GM18951 (cell line): ENCODE measurements around the gene STX4.
"Not testable (repeated sequence)": the region's sequence is repeated elsewhere in the genome, so short reads cannot be mapped to it uniquely, and the experiment has no call there.

Source experiments
- POLR2A ChIP-seq: IDR thresholded peaks from 4 replicates; pipeline ENCODE4 v1.6.1; 2011; ENCODE audit warnings: mild to moderate bottlenecking; ENCODE audit not compliant: insufficient read length, insufficient read depth; ENCODE audit errors: extremely low read depth
- in situ Hi-C: fragments of 300-500 bp; cut with MboI; formaldehyde crosslinking; loops from one replicate; pipeline ENCODE4 v1.12.0; 2022; ENCODE audit warnings: low sequenced_read_pairs, mixed read lengths, inconsistent platforms; ENCODE audit not compliant: unreplicated experiment

STX4 gene

GRCh38 chr16:31016018-31016417 is 17.3 kb upstream of the STX4 start:
- no peak for TF ChIP-seq POLR2A

GRCh38 chr16:31017756-31018155 is 15.6 kb upstream of the STX4 start:
- in situ Hi-C loops, result not testable (repeated sequence)

More at GRCh38 chr16:31016018-31016417, 17.3 kb upstream of the STX4 start:
- in situ Hi-C loops, result no loop called here

- in situ Hi-C loops, result no loop called here
Measured at GRCh38 chr16:31020536-31020935, 12.8 kb upstream of the STX4 start.

GRCh38 chr16:31022544-31023251 is 10.7 kb upstream of the STX4 start:
- no peak for TF ChIP-seq POLR2A
- in situ Hi-C loops, result no loop called here

More at GRCh38 chr16:31020536-31020935, 12.8 kb upstream of the STX4 start:
- no peak for TF ChIP-seq POLR2A

- no peak for TF ChIP-seq POLR2A
- in situ Hi-C loops, result no loop called here
Measured at GRCh38 chr16:31023252-31023602, 10.1 kb upstream of the STX4 start.

- in situ Hi-C loops, result no loop called here
- TF ChIP-seq POLR2A, result no peak
Measured at GRCh38 chr16:31023627-31024226, 9.6 kb upstream of the STX4 start.

- TF ChIP-seq POLR2A, result no peak
- in situ Hi-C loops, result no loop called here
Measured at GRCh38 chr16:31025339-31025738, 8.0 kb upstream of the STX4 start.

GRCh38 chr16:31029272-31029671 is 4.1 kb upstream of the STX4 start:
- TF ChIP-seq POLR2A, result no peak
- in situ Hi-C loops, result no loop called here

GRCh38 chr16:31031276-31031675 is 2.1 kb upstream of the STX4 start:
- no peak for TF ChIP-seq POLR2A
- in situ Hi-C loops, result no loop called here

- peak; percentile 37 for TF ChIP-seq POLR2A
- in situ Hi-C loops, result no loop called here
Measured at GRCh38 chr16:31033709-31034492, 543 bp downstream of the STX4 start.

- no peak for TF ChIP-seq POLR2A
- in situ Hi-C loops, result no loop called here
Measured at GRCh38 chr16:31036691-31037090, 3.3 kb downstream of the STX4 start.

- no peak for TF ChIP-seq POLR2A
Measured at GRCh38 chr16:31038993-31039392, 5.6 kb downstream of the STX4 start.

GRCh38 chr16:31042866-31043265 is 9.5 kb downstream of the STX4 start:
- no peak for TF ChIP-seq POLR2A

More at GRCh38 chr16:31038993-31039392, 5.6 kb downstream of the STX4 start:
- in situ Hi-C loops, result no loop called here

GRCh38 chr16:31043352-31043751 is 10.0 kb downstream of the STX4 start:
- no peak for TF ChIP-seq POLR2A
- in situ Hi-C loops, result no loop called here

More at GRCh38 chr16:31042866-31043265, 9.5 kb downstream of the STX4 start:
- in situ Hi-C loops, result no loop called here
